ENCODE data around the gene XAB2.

The XAB2 gene

DNA sequence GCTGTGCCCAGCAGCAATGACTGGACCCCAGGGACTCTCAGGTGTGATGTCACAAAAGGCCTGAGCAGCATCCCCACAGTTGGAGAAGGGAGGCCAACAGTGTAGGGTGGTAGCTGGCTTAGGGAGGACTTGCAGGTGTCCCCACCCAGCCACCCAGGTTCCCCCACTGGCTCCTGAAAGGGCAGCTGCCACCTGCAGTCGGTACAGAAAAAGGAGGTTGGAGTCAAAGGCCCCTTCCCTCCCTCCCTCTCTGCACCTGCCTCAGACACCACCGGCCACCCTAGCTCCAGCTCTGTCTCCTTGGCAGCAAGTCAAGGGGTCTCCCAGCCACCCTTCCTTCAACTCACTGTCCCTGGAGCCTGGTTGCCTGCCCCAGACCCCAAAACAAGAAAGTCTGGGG lies 4.4 kb upstream of the XAB2 start, which contains the start of gene PCP2:
Gene PCP2, minus strand, starts transcription at position 22 of the 400 bp plus-strand sequence. CDS start 262 bp downstream, outside the sequence.
- DNase-seq (ENCODE audit: low read depth in 3 of 3): no peak

GRCh38 chr19:7632340-7633203 lies 3.2 kb upstream of the XAB2 start:
- no peak for DNase-seq (ENCODE audit: low read depth in 3 of 3)

GRCh38 chr19:7631577-7631976 lies 2.2 kb upstream of the XAB2 start:
- no peak for DNase-seq (ENCODE audit: low read depth in 3 of 3)

GRCh38 chr19:7628589-7629311 lies 595 bp downstream of the XAB2 start:
- no peak for DNase-seq (ENCODE audit: low read depth in 3 of 3)

DNA sequence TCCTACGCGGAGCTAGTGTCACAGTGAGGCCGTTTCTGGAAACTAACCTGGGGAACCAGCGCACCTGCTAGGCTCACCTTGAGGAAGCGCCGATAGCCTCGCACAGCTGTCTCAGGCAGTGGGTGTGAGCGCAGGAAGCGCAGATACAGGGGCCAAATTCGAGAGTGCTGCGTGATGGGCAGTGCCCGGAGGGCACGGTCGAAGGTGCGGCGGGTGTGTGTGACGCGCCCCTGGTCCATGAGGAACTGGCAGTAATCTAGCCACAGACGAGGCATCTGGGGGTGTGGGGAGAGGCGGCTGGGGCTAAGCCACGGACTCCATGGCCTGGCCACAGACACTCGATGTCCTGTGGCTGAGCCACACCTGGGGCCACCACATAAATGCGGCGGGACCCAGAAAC lies 2.2 kb downstream of the XAB2 start:
- DNase-seq (ENCODE audit: low read depth in 3 of 3): no peak

DNA sequence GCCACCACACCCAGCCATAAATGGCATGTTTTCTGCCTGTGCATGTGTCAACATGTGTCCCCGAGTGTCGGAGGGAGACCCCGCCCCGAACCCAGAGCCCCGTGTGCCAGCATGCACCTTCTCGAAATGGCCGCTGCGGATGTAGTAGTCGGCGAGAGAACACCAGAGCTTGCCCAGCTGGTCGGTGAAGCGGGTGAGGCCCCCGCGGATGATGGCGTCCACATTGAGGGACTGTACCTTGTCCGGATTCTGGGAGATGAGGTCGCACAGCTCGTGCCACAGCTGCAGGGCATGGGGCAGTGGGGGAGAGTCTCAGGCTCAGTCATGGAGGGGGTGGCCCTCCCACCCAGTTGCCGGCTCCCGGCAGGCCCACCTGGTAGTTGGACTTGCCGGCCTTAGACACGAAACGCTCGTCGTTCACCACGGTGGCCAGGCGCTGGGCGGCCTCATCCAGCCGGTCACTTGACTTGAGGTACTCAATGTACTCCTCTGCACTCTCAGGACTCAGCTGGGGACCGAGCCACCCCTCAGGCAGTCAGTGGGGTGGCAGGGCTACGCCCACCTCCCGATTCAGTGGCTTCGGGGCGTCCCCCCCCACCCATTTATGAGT lies 3.5 kb downstream of the XAB2 start:
- no peak for DNase-seq (ENCODE audit: low read depth in 3 of 3)

GRCh38 chr19:7624810-7625209 lies 4.5 kb downstream of the XAB2 start:
- no peak for DNase-seq (ENCODE audit: low read depth in 3 of 3)

DNA sequence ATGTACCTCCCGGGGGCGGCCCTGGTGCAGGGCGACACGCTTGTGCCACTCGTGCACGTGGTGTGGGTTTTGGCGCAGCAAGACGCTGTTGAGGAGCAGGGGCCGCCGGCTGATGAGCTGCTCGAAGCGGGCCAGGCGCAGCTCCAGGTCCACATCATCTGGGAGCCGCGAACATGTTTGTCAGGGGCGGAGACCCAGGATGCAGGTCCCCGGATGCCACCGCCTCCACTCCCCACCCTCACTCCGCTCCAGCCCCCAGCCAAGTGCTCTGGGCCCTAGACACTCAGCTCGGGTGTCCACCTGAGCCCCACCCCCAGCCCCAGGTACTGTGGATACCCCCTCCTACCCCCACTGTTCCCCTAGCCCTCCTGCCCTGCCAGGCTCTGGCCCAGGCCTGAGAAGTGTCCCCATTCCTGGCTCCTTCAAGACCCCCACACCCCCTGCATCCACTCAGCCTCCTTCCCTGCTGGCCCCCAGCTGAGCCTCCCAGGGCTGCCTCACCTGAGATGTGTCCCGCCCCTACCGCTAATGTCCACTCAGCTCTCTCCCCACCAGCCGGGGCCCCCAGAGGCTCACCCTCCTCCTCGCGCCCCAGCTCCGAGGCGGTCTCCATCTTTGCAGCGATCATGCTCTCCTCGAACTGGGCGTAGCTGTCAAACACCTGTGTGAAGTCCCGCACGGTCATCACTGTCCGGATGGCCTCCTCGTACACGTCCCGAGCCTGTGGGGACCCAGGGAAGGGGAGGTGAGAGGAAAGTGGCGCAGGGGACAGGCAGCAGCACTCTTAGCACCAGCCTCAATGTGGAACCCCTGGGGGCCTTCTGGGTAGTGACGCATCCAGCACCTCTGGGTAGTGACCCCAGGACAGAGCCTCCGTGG lies 5.4 kb downstream of the XAB2 start:
- no peak for DNase-seq (ENCODE audit: low read depth in 3 of 3)

DNA sequence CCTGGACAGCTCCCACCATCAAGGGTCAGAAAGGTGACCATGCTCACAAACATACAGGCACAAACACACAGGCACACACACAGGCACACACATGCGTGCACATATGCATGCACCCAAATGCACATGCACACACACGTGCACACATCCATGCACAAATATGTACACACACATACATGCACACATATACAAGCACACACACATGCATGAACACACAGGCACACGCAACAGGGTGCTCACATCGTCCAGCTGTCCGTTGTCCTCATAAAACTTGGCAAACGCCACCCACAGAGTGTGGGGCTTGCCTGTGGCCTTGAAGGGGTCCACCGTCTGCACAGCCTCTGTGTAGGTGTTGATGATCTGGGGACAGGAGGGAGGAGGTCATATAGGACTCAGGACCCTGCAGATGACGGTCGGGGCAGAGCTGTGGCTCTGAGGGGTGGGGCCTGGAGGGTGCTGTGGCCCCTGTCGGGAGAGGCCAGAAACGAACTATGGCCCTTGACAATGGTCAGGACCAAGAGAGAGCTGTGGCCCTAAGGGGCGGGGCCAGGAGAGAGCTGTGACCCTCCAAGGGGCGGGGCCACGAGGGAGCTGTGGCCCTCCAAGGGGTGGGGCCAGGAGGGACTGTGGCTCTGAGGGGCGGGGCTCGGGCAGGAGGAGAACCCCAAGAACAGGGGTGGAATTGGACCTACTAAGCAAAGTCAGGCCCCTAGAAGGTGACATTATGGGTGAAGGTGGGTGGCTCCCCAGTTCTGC lies 6.2 kb downstream of the XAB2 start:
- no peak for DNase-seq (ENCODE audit: low read depth in 3 of 3)

DNA sequence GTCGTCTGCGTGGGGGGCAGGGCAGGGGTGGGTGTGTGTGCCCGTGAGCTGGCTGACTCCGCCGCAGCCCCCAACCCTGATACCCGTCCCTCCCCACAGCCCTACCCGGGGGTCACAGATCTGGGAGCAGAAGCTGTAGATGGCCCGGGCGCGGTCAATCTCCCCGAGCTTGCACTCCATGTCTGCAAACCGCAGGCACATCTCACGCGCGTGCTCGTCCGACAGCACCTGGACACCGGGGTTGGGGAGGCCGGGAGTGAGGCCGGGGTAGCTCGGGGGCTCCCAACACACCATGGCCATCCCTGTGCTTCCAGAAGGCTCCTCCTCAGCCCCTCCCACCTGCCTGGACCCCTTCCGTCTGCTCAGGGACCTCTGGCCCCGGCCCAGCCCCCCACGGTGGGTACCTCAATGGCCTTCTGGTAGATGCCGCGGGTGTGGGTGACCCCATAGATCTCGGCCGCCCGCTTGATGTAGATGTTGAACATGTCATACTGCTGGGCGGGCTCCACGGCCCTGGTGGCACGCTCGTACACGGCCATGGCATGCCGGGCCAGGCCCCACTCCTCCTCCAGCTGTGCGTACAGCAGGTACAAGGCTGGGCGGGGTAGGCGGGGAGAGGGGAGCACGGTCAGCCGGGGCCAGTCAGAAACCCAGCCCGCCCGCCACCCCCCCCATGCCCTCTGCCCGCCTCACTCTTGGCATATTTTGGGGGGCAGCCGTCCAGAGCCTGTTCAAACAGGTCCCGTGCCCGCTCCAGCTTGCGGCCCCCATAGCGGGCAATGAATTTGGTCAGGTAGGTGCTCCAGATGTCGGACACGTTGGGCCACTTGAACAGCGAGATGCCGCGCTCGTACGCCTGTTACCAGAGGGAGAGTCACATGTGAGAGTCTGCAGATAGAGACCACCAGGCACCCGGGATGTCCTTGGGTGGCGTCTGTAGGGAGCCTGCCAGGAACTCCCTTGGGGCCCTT lies 8.6 kb downstream of the XAB2 start:
- DNase-seq (ENCODE audit: low read depth in 3 of 3): no peak

DNA sequence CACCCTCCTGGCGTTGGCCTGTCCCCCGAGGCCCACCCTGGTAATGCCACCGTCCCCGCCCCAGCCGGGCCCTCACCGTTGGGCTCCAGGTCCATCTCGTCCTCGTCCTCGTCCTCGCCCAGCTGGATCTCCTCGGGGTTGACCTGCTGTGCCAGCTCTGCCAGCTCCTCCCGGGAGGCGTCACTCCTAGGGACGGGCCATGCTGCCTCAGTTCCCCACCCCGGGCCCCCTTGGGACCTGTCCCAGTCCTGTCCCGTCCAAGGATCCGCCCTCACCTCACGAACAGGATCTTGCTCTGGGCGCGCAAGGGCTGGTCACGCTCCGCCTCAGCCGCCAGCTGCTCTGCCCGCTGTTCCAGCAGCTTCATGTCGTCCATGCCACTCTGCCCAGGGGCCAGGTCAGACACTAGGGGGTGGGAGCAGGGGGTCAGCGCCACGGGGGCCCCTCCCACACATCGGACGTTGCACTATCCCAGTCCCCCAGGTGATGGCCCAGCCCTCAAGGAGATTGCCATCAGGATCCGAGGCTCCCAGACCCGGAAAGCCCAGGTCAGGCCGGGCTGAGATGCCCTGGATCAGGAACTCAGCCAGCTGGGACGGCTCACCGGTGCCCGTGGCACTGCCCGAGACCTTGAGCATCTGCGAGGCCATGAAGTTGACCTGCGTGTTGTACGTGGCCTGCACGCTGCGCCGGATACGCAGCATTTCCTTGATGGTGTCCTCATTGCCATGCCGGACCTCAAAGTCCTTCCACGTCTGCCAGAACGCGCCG lies 9.5 kb downstream of the XAB2 start:
- no peak for DNase-seq (ENCODE audit: low read depth in 3 of 3)

- no peak for DNase-seq (ENCODE audit: low read depth in 3 of 3)
These were observed 10.4 kb downstream of the XAB2 start for GRCh38 chr19:7618771-7619510.

- DNase-seq (ENCODE audit: low read depth in 3 of 3): no peak
These were observed 11.0 kb downstream of the XAB2 start for GRCh38 chr19:7618348-7618747.

- DNase-seq (ENCODE audit: low read depth in 3 of 3): no peak
These were observed 11.6 kb downstream of the XAB2 start for GRCh38 chr19:7617735-7618134.

GRCh38 chr19:7617172-7617571 lies 12.2 kb downstream of the XAB2 start:
- no peak for DNase-seq (ENCODE audit: low read depth in 3 of 3)

DNA sequence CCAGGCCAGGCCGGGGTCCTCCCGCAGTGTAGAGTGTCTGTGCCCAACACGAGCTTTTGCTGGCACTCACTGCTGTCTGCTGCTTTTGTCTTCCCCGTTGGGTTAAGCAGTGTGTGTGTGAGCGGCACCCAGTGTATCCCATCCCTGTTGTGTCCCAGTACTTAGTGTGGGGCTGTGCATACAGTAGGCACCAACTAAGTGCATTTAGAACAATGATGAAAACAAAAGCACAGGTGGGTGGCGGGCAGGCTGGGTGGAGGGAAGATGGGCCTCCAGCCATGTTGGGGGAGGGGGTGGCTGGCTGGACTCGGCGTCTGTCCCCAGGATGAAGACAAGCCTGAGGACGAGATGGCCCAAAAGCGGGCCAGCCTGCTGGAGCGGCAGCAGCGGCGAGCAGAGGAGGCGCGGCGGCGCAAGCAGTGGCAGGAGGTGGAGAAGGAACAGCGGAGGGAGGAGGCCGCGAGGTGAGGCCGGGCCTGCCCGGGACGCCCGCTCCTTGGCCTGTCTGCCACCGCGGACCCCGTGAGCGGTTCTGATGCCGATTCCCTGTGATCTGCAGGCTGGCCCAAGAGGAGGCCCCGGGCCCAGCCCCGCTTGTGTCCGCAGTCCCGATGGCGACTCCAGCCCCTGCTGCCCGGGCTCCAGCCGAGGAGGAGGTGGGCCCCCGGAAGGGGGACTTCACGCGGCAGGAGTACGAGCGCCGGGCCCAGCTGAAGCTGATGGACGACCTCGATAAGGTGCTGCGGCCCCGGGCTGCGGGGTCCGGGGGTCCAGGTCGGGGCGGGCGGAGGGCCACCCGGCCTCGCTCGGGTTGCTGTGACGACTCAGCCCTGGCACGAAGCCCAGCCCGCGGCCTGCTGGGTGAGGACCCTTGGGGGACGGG lies 14.2 kb downstream of the XAB2 start:
- DNase-seq (ENCODE audit: low read depth in 3 of 3): no peak

Data from stimulated activated CD4-positive, alpha-beta T cell treated with anti-CD3 and anti-CD28 coated beads, TNF-alpha, amount 100 ng/mL, for 24 hours (primary cell).